GM23248 (cell line): Measurements from ENCODE around the gene CDK9. TPM values are rescaled to one million over a fixed set of nuclear protein-coding genes. Genes with fewer than 3 reads are reported as not detected.

Experiments
- DNase-seq: peaks from one replicate; pipeline ENCODE4 v3.0.0-alpha.2; 2015
- H2AFZ ChIP-seq: fragments of 200-600 bp; sonication (generic); 2 replicates; pipeline ENCODE4 v1.6.1; 2016; ENCODE audit warnings: antibody characterized with exemption
- H3F3A ChIP-seq: fragments of 200-600 bp; sonication (generic); 2 replicates; pipeline ENCODE4 v1.6.1; 2016; ENCODE audit warnings: mild to moderate bottlenecking, antibody characterized with exemption, mixed run types; ENCODE audit not compliant: insufficient read depth
- H3K27ac ChIP-seq: fragments of 200-600 bp; sonication (generic); 2 replicates; pipeline ENCODE4 v1.5.1; 2016; ENCODE audit warnings: mild to moderate bottlenecking
- H3K27me3 ChIP-seq: fragments of 200-600 bp; sonication (generic); replicated peaks from 2 replicates; pipeline ENCODE4 v1.6.1; 2016; ENCODE audit warnings: mild to moderate bottlenecking; ENCODE audit not compliant: insufficient read depth
- H3K36me3 ChIP-seq: fragments of 200-600 bp; sonication (generic); 2 replicates; pipeline ENCODE4 v1.6.1; 2016; ENCODE audit warnings: low read depth, mild to moderate bottlenecking
- H3K4me1 ChIP-seq: fragments of 200-600 bp; sonication (generic); 2 replicates; pipeline ENCODE4 v1.6.1; 2016; ENCODE audit warnings: mild to moderate bottlenecking; ENCODE audit not compliant: insufficient read depth
- H3K4me2 ChIP-seq: fragments of 200-600 bp; sonication (generic); one replicate; pipeline ENCODE4 v1.6.1; 2016; ENCODE audit warnings: mild to moderate bottlenecking; ENCODE audit not compliant: unreplicated experiment
- H3K4me3 ChIP-seq: fragments of 200-600 bp; sonication (generic); 2 replicates; pipeline ENCODE4 v1.5.1; 2016; ENCODE audit warnings: mild to moderate bottlenecking
- H3K79me2 ChIP-seq: fragments of 200-600 bp; sonication (generic); 2 replicates; pipeline ENCODE4 v1.6.1; 2016; ENCODE audit warnings: mild to moderate bottlenecking; ENCODE audit not compliant: insufficient read depth
- H3K9ac ChIP-seq: fragments of 200-600 bp; sonication (generic); 2 replicates; pipeline ENCODE4 v1.6.1; 2016; ENCODE audit warnings: mild to moderate bottlenecking
- H3K9me2 ChIP-seq: fragments of 200-600 bp; sonication (generic); 2 replicates; pipeline ENCODE4 v1.6.1; 2016; ENCODE audit warnings: mixed run types, mild to moderate bottlenecking, moderate library complexity; ENCODE audit not compliant: insufficient read depth
- H3K9me3 ChIP-seq: fragments of 200-600 bp; sonication (generic); one replicate; pipeline ENCODE4 v1.6.1; 2017; ENCODE audit warnings: low read depth
- H4K20me1 ChIP-seq: fragments of 200-600 bp; sonication (generic); 2 replicates; pipeline ENCODE4 v1.6.0; 2016; ENCODE audit not compliant: insufficient read depth
- EZH2 ChIP-seq: fragments of 200-600 bp; sonication (generic); IDR thresholded peaks from 2 replicates; pipeline ENCODE4 v1.6.1; 2018; ENCODE audit warnings: antibody characterized with exemption, mild to moderate bottlenecking; ENCODE audit not compliant: insufficient read depth, poor library complexity, severe bottlenecking
- EZH2phosphoT487 ChIP-seq: fragments of 200-600 bp; sonication (generic); IDR thresholded peaks from 2 replicates; pipeline ENCODE4 v1.6.1; 2018; ENCODE audit warnings: antibody characterized with exemption, moderate library complexity, mild to moderate bottlenecking, low read depth; ENCODE audit not compliant: insufficient read depth
- WGBS, 2 experiments: methylation state at CpG; one replicate each; pipeline ENCODE4 v1.1.6; 2015 to 2017; ENCODE audit warnings: low lambda C conversion rate in 2 of 2, low coverage in 1 of 2; ENCODE audit errors: missing lambda C conversion rate in 2 of 2; 5-methylcytosine and 5-hydroxymethylcytosine counted together
- in situ Hi-C: fragments of 300-500 bp; cut with MboI; formaldehyde crosslinking; loops from 2 replicates; pipeline ENCODE4 v1.15.0; 2020
- polyA plus RNA-seq: library from polyadenylated mRNA; unstranded; fragments of >200 nt; fragmentation: Nextera tagmentation; extraction: Ambion mirVana; gene quantifications from 2 replicates; pipeline ENCODE4 v1.2.1, GENCODE V29; 2016
- total RNA-seq: library from RNA; depleted of rRNA; stranded (reverse); fragments of >200 nt; shearing (Covaris generic); gene quantifications from 2 replicates; pipeline ENCODE4 v1.2.3, GENCODE V29; 2014

Gene CDK9
- total and polyA plus RNA-seq, 2 experiments from 2014 or later, result 43.7 to 59.7 TPM

- H3K79me2 ChIP-seq, result peaks cover 9% of the 10 kb centered on the region; the same call in 1 of the 2 replicates
- no peak overlapping the region for H3K4me3 ChIP-seq
- H3K9me2 ChIP-seq, result no peaks in the 10 kb centered on the region
- H3K27me3 ChIP-seq, result no peaks in the 10 kb centered on the region
- in situ Hi-C loops, result no loop called here
- no peak overlapping the region for H3K9ac ChIP-seq
- WGBS, 2 experiments, result 54 to 55% methylated on average over 11 of the region's 11 CpGs
- TF ChIP-seq EZH2phosphoT487 (no peak), EZH2 (no peak)
- no peak overlapping the region for H3K4me2 ChIP-seq
- H3K36me3 ChIP-seq, result peaks cover 6% of the 10 kb centered on the region
- H3K4me1 ChIP-seq, result 0 out of 2 replicates have a peak, but pooled peaks cover 3% of the 10 kb centered on the region
- DNase-seq, result no peak
- no peaks in the 10 kb centered on the region for H3K9me3 ChIP-seq
- H4K20me1 ChIP-seq, result no peaks in the 10 kb centered on the region
- peaks cover 23% of the 10 kb centered on the region for H3F3A ChIP-seq
- H3K27ac ChIP-seq, result no peak overlapping the region
- H2AFZ ChIP-seq, result no peak overlapping the region
These were observed 11.1 kb downstream of the CDK9 start for GRCh38 chr9:127796852-127797370.

GRCh38 chr9:127801955-127802575, 16.2 kb downstream of the CDK9 start:
- peak overlapping the region; percentile 85 for H2AFZ ChIP-seq
- peak overlapping the region; percentile 91 for H3K4me3 ChIP-seq
- H3K4me2 ChIP-seq, result peak overlapping the region; percentile 83
- peaks cover 16% of the 10 kb centered on the region for H3K4me1 ChIP-seq
- H4K20me1 ChIP-seq, result no peaks in the 10 kb centered on the region
- peak; percentile 39 for DNase-seq
- no peaks in the 10 kb centered on the region for H3K36me3 ChIP-seq
- peaks cover 34% of the 10 kb centered on the region for H3K79me2 ChIP-seq
- no peaks in the 10 kb centered on the region for H3K9me2 ChIP-seq
- peaks cover 15% of the 10 kb centered on the region for H3F3A ChIP-seq
- WGBS, 2 experiments, result 17 to 18% methylated on average over 10 of the region's 10 CpGs
- H3K9me3 ChIP-seq, result no peaks in the 10 kb centered on the region
- peak overlapping the region; percentile 59 for H3K27ac ChIP-seq
- TF ChIP-seq EZH2 (no peak), EZH2phosphoT487 (no peak)
- H3K27me3 ChIP-seq, result no peaks in the 10 kb centered on the region
- peak overlapping the region; percentile 98 for H3K9ac ChIP-seq
- in situ Hi-C loops, result no loop called here

DNA sequence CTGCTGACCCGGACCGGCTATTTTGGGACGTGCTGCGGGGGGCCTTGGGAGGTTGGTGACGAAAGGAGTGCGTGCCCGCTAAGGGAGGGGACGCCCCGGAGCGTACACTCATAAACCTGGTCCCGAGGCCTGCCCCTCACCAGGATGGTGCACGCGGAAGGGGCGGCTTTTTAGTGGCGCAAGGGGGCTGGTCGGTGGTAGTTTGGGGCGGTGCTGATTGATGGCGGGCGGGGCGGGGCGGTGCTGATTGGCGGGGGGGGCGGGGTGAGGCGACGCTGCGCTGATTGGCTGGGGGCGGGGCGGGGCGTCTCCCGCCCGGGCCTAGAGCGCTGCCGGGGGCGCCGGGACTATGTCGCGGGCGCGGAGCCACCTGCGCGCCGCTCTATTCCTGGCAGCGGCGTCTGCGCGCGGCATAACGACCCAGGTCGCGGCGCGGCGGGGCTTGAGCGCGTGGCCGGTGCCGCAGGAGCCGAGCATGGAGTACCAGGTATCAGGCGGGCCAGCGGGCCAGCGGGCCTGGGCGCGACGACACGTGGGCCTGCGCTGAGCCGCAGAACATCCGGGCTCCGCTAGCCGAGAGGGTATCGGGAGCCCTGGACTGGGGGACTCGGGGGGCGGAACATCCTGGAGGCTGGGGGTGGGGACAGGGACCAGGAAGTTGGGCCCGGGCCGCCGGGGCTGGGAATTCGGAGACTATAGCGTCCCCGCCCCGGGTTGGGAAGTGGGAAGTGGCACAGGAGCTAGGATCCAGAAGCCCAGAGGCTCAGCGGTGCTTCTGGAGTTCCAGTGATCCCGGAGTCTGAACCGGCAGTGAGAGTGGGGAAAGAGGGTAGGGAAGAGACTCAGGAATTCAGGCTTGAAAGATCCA, 17.0 kb downstream of the CDK9 start, which contains the start of gene FPGS:
FPGS (plus strand) TSS at position 307 of the 868 bp plus-strand sequence; CDS start at position 350, 43 bp downstream.
- peak within 1 kb of the TSS; percentile 93 for H3K4me2 ChIP-seq
- WGBS, 2 experiments, result 1 to 2% methylated on average over 63 to 82 of the region's 83 CpGs
- DNase-seq, result peak; percentile 92

More for the DNA sequence above, 17.0 kb downstream of the CDK9 start, which contains the start of gene FPGS:
- H3K4me3 ChIP-seq, result peak within 1 kb of the TSS; percentile 91
- H3F3A ChIP-seq, result peaks cover 15% of the 10 kb centered on the region
- peak within 1 kb of the TSS; percentile 85 for H2AFZ ChIP-seq
- H3K9me2 ChIP-seq, result no peaks in the 10 kb centered on the region
- H3K9me3 ChIP-seq, result no peaks in the 10 kb centered on the region
- H3K36me3 ChIP-seq, result no peaks in the 10 kb centered on the region
- peak within 1 kb of the TSS; percentile 98 for H3K9ac ChIP-seq
- H4K20me1 ChIP-seq, result no peaks in the 10 kb centered on the region
- H3K4me1 ChIP-seq, result peaks cover 16% of the 10 kb centered on the region
- in situ Hi-C loops, result no loop called here
- H3K79me2 ChIP-seq, result peaks cover 34% of the 10 kb centered on the region
- TF ChIP-seq EZH2phosphoT487, result no peak
- TF ChIP-seq EZH2, result no peak
- H3K27ac ChIP-seq, result peak within 1 kb of the TSS; percentile 92
- H3K27me3 ChIP-seq, result no peaks in the 10 kb centered on the region
